Activated naive CD8-positive, alpha-beta T cell (primary cell): ENCODE results near the gene PLXNA2.

Source experiments
- H3K27ac Mint-ChIP-seq: one replicate; pipeline ENCODE4 v1.8.0; 2021; ENCODE audit warnings: mixed read lengths
- H3K27me3 Mint-ChIP-seq: one replicate; pipeline ENCODE4 v1.8.0; 2021; ENCODE audit warnings: mixed read lengths
- H3K36me3 Mint-ChIP-seq: one replicate; pipeline ENCODE4 v1.8.0; 2021; ENCODE audit warnings: mixed read lengths
- H3K4me1 Mint-ChIP-seq: one replicate; pipeline ENCODE4 v1.8.0; 2021; ENCODE audit warnings: low read depth, mixed read lengths
- H3K4me3 Mint-ChIP-seq: one replicate; pipeline ENCODE4 v1.8.0; 2021; ENCODE audit warnings: mild to moderate bottlenecking, mixed read lengths
- H3K9me3 Mint-ChIP-seq: one replicate; pipeline ENCODE4 v1.8.0; 2021; ENCODE audit warnings: low read depth, mixed read lengths

The PLXNA2 gene

DNA sequence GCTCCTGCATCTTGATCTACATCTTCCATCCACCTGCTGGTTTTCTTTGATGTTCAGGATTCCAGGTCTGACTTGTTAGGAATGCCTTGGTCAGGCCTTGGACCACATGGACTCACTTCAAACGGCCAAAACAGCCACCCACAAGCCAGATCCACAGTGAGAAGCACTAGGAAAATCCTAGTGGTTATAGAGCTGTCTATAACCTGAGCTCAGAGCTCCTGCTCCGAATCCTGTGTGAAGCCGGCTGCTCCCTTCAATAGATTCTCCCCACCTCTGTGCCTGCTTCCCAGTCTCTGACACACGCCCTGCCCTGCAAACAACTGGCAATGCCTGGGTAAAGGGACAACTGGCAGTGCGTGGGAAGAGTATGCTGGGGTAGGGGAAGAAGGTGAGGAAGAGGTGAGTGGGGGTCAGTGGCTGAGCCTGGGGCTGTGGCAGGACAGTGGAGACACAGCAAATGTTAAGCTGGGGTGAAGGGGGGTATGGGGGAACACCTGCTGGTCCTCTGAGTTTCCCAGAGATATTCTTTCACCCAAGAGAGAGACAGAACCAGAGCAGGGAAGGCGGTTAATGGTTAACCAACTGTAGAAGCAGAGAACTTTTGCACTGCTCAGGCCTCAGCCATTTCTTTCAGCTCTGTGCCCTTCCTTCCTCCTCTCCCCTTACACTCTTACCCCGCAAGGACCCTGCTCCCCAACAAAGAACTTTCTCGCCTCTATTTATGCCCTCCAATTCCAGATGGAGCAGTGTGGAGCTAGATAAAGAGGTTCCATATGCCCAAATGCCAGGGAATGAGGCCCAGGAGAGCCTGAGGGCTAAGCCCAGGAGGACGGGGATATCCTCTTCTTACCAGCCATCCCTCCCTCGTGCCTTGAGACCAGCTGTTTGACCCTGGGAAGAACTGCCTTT is 4.5 kb downstream of the PLXNA2 start:
- peaks cover 33% of the 10 kb centered on the region for H3K27me3 Mint-ChIP-seq
- H3K27ac Mint-ChIP-seq, result no peak overlapping the region
- H3K9me3 Mint-ChIP-seq, result no peaks in the 10 kb centered on the region
- H3K4me3 Mint-ChIP-seq, result no peak overlapping the region
- H3K36me3 Mint-ChIP-seq, result no peaks in the 10 kb centered on the region
- H3K4me1 Mint-ChIP-seq, result peaks cover 19% of the 10 kb centered on the region

DNA sequence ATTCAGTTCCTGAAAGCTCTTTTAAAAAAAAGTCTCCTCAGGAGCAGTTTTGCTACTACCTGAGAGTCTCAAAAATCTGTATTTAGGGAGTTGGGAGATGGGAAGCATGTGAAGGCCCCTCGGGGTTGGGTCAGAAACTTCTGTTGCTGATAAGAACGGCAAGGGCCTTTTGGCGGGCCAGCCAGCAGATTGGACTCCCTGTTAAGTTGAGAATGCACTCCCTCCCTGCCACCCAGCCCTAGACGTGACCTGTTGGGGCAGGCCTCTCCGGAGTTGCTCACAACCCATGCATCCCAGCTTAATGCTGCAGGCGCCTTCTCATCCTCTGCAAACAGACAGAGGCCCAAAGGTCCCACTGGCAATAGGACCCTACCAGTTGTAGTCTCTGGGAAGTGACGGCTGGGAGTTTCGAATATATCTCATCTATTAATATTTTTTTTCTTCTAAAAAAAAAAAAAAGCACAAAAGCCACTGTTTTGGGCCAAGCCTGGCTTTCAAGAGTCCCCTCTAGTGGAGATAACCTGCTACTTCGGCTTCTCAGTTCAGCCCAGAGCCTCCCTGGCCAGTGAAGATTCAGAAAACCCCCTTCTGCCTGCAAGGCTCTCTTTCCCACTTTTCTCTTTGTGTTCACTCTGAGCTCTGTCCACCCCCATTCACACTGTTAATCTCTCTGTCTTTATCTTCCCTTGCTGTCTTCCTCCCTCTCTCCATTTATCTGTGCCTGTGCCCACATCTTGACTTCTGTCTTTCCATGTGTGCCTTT is 5.3 kb downstream of the PLXNA2 start:
- no peak overlapping the region for H3K27ac Mint-ChIP-seq
- H3K9me3 Mint-ChIP-seq, result no peaks in the 10 kb centered on the region
- H3K4me1 Mint-ChIP-seq, result peaks cover 18% of the 10 kb centered on the region
- no peak overlapping the region for H3K4me3 Mint-ChIP-seq
- H3K36me3 Mint-ChIP-seq, result no peaks in the 10 kb centered on the region
- H3K27me3 Mint-ChIP-seq, result peaks cover 33% of the 10 kb centered on the region

DNA sequence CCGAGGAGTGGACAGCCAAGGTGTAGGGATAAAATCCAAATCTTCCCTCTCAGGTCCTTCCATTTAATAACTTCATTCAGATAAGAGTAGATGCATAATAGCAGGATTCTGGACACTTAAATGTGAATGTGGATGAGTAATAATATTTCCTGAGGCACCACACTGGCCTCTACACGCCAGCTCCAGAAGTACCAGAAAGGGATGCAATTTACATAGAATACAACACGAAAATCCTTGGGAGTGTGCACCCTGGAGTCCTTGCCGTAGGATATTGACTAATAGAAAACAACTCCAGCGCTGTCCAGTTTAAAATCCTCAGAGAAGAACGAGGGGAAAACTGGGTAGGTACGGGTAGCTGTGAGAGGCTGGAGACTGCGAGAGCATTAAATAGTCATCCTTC is 6.9 kb downstream of the PLXNA2 start:
- Mint-ChIP-seq H3K4me3 (no peak overlapping the region), H3K36me3 (no peaks in the 10 kb centered on the region), H3K27me3 (peaks cover 29% of the 10 kb centered on the region), H3K27ac (no peak overlapping the region), H3K4me1 (peaks cover 18% of the 10 kb centered on the region), H3K9me3 (no peaks in the 10 kb centered on the region)

DNA sequence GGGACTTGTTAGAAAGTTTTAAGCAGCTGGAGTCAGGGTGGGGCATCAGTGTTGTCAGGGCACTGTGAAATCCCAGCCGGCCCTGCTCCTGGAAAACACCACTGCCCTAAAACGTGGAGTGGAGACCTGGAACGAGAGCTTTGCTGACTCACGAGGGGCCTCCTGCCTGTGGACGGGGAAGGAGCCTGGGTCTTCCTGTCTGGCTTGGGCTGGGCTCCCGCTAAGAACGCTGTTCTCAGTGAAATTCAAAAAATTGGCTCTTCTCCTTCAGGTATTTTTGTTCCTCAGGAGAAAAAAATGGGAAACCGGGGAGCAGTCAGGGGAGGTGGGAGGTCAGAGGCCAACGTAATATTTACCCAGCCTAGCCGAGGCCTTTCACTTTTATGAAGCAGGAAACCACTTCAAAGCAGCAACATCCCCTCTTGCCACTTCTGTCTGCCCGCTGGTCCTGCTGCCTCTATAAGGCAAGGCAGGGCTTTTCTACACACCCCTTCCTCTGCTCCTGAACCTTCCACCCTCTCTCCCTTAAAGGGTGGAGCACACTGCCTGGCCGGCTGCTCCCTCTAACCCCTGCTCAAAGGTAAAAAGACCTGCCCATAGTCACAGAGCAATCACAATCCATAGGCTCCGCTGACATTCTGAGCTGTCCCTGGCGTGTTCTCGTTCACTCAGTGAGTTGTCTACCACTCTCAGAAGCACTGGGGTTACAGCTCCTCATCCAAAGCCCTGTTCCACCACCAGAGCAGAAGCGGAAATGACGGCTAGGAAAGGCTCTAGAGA is 8.0 kb downstream of the PLXNA2 start:
- peaks cover 21% of the 10 kb centered on the region for H3K27me3 Mint-ChIP-seq
- H3K27ac Mint-ChIP-seq, result peak overlapping the region; percentile 42
- peaks cover 18% of the 10 kb centered on the region for H3K4me1 Mint-ChIP-seq
- H3K4me3 Mint-ChIP-seq, result peak overlapping the region; percentile 57
- H3K9me3 Mint-ChIP-seq, result no peaks in the 10 kb centered on the region
- H3K36me3 Mint-ChIP-seq, result no peaks in the 10 kb centered on the region

DNA sequence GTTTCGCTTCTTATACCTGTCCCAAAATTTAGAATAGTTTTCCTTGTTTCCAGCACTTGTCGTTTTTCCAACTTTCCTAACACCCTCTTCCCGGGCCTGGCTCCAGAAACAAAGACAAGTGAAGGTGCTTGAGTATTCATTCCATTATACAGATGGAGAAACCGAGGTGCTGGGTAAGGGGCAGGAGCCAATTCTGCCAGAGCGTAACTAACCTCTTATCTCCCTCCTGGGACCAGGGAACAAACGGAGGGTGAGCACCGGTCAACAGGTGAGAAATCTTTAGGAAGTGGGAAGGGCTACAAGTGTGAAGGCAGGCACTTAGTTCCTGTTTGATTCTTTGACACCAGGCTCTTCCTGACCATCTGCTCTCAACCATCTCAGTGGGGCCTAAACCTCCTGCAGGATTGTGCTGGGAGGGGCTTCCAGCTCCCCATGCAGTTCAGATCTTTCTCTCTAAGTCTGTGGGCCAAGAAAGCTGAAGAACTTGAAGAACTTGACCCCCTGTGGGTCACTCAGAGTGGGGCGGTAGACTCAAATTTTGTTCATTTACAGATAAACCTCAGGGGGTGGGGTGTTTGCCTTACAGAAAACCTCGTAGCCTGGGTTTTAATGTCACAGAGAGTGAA is 8.7 kb downstream of the PLXNA2 start:
- Mint-ChIP-seq H3K36me3 (no peaks in the 10 kb centered on the region), H3K4me1 (peaks cover 18% of the 10 kb centered on the region), H3K27me3 (peaks cover 21% of the 10 kb centered on the region), H3K9me3 (no peaks in the 10 kb centered on the region), H3K4me3 (no peak overlapping the region), H3K27ac (no peak overlapping the region)

DNA sequence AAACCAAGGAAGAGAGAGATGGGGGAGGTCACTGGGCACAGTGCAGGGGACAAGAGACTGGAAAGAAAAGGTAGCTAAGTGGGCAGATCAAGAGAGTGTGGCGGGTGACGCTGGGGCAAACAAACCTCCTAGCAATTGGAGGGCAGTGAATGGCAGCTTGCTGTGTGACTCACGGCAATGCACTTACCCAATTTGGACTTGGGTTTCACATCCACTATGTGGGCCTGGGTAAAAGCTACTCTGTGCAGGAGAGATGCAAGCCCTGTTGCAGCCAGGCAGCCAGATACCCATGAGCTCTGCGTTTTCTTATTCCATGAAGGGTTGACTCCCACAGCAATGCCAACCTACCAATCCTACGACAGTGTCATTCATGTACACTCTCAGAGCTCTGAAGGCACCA is 9.5 kb downstream of the PLXNA2 start:
- Mint-ChIP-seq H3K36me3 (no peaks in the 10 kb centered on the region), H3K27ac (no peak overlapping the region), H3K4me3 (no peak overlapping the region), H3K27me3 (peaks cover 21% of the 10 kb centered on the region), H3K4me1 (peaks cover 18% of the 10 kb centered on the region), H3K9me3 (no peaks in the 10 kb centered on the region)

DNA sequence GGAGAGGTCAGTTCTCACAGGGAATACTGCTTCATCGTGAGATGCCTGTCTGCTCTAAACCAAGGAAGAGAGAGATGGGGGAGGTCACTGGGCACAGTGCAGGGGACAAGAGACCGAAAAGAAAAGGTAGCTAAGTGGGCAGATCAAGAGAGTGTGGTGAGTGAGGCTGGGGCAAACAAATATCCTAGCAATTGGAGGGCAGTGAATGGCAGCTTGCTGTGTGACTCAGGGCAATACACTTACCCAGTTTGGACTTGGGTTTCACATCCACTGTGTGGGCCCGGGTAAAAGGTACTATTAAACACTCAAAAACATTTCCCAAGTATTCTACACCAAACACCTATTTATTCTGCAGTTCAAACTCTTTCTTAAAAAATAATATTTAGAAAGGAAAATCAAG is 10.2 kb downstream of the PLXNA2 start:
- Mint-ChIP-seq H3K27me3 (peaks cover 21% of the 10 kb centered on the region), H3K4me3 (no peak overlapping the region), H3K36me3 (no peaks in the 10 kb centered on the region), H3K4me1 (peaks cover 18% of the 10 kb centered on the region), H3K9me3 (no peaks in the 10 kb centered on the region), H3K27ac (no peak overlapping the region)

DNA sequence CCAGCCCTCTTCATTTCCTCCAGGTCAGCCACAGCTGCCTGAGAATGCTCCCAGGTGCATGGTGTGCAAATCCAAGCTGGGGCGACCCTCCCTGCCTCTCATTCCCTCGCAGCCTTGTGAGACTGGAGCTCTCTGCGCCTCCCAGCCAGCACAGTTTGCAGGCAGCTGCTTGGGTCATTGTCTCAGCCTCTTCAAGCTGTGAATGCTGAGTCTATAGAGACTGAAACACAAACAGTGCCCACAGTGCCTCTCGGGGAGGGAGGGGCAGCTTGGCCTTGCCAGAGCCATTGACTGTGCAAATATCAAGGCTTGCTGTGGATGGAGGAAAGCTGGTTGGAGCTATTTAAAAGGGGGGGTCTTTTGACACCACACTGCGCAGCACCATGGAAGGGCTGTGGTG is 10.6 kb downstream of the PLXNA2 start:
- H3K36me3 Mint-ChIP-seq, result no peaks in the 10 kb centered on the region
- H3K4me1 Mint-ChIP-seq, result peaks cover 18% of the 10 kb centered on the region
- H3K4me3 Mint-ChIP-seq, result no peak overlapping the region
- peaks cover 21% of the 10 kb centered on the region for H3K27me3 Mint-ChIP-seq
- no peak overlapping the region for H3K27ac Mint-ChIP-seq
- H3K9me3 Mint-ChIP-seq, result no peaks in the 10 kb centered on the region

DNA sequence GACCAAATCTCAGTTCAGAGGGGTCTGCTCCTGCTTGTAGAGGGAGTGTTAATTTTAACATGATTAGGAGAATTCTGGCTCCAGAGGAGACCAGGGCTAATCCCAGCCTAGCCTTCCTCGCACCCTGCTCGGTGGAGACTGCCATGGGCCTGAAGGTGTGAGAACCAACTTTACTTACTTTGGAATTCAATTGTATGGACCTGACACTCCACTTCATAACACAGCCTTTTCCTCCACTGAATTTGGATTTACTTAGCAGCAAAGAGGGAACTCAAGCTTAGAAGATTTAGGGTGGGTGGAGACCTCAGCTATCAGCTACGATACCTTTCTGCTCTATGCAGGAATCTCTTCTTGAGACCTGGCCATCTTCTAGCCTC is 11.5 kb downstream of the PLXNA2 start:
- H3K4me1 Mint-ChIP-seq, result peaks cover 18% of the 10 kb centered on the region
- H3K27ac Mint-ChIP-seq, result no peak overlapping the region

DNA sequence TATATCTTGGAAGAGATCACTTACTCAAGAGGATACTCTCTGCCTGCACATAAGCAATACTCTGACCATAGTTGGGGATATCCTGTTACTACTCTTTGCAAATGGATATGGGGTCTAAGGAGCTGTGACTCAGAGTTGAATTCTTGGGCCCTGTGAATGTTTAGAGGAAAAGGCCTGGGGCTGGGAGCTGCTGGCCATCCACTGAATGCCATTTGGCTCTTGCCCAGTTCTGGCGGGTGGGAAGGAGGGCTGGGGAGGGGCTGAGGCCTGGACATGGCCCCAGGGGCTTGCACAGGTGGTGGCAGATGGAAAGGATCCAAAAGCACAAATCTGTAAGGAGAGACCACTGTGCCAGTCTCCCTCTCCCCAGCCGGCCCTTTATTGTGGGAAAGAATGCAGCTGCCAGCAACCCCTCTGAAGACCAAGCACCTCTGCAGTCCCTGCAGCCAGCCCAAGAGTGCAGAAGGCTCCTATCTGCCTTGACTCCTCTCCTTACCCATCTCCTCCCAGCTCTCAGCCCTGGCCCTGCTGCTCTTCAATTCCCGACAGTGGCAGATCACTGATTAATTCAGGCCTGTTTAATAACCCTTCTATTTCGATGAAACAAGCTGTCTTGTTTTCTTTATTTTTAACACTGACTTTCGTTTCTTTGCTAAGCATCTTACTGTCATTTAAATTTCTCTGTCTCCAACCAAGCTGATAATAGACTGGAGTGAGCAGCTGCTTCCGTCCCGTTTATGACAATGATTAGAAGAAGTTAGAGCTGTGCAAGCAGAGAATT is 12.1 kb downstream of the PLXNA2 start:
- H3K36me3 Mint-ChIP-seq, result no peaks in the 10 kb centered on the region
- peaks cover 13% of the 10 kb centered on the region for H3K27me3 Mint-ChIP-seq
- H3K4me3 Mint-ChIP-seq, result no peak overlapping the region
- no peaks in the 10 kb centered on the region for H3K9me3 Mint-ChIP-seq
- no peak overlapping the region for H3K27ac Mint-ChIP-seq
- peaks cover 17% of the 10 kb centered on the region for H3K4me1 Mint-ChIP-seq

More for the DNA sequence above, 11.5 kb downstream of the PLXNA2 start:
- Mint-ChIP-seq H3K9me3 (no peaks in the 10 kb centered on the region), H3K4me3 (no peak overlapping the region), H3K36me3 (no peaks in the 10 kb centered on the region), H3K27me3 (peaks cover 16% of the 10 kb centered on the region)

DNA sequence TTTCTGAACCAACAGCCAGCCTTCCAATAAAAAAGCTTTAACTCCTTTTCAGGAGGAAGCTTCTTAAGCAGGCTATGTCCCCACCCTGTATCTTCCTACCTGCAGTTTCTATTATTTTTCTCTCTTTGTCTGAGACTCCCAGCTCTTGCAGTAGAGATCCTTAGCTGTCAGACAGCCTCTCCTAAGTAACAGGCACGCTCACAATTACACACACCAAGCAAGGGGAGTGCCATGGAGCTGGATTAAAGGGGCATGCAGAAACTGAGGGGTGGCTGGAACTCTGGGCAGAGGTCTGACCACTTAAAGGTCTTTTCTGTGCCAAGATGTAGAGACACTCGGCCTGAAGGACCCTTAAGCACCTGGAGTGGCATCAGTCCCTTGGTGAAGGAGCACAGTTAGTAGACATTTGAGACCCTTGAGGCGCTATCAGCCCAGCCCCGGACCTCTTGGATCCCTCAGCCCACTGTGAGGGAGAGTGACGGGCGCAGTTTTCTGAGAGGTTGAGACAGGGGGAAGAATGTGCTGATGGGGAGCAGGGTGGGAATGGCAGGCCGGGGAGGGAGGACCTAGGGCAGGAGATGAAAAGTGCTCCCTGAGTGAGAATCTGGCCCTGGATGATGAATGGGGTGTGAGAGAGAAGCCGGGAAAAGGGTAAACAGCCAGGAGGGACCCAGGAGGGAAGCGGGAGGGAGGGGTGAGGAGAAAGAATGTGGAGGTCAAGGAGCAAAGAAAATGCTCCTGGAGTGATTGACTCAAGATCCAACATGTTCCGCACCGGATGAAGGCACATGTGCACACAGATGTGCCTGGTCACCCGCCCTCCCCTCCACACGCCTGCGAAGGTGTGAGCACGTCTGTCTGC is 13.3 kb downstream of the PLXNA2 start:
- Mint-ChIP-seq H3K9me3 (no peaks in the 10 kb centered on the region), H3K36me3 (no peaks in the 10 kb centered on the region), H3K27me3 (peaks cover 6% of the 10 kb centered on the region), H3K4me3 (no peak overlapping the region), H3K27ac (no peak overlapping the region), H3K4me1 (peaks cover 6% of the 10 kb centered on the region)

DNA sequence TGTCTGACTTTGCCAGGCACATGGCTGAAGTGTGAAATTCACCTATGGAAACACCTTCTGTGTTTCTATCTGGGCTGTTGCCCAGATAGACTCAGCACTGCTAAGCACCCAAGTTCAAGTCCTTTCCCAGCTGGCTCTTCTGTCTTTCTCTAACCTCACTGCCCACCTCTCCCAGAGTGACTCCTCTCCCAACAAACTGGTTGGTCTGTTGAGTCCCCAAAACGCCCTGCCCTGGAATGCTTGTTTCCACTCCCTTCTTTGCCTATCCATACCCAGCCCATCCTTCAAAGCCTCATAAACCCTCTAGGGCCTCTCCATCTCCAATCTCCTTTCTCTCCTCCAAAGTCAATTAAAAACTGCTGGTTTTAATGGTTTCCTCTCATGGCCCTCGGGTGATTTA is 15.6 kb downstream of the PLXNA2 start:
- no peak overlapping the region for H3K4me3 Mint-ChIP-seq
- peaks cover 3% of the 10 kb centered on the region for H3K27me3 Mint-ChIP-seq
- H3K36me3 Mint-ChIP-seq, result no peaks in the 10 kb centered on the region
- no peak overlapping the region for H3K27ac Mint-ChIP-seq
- H3K9me3 Mint-ChIP-seq, result no peaks in the 10 kb centered on the region
- H3K4me1 Mint-ChIP-seq, result no peaks in the 10 kb centered on the region

DNA sequence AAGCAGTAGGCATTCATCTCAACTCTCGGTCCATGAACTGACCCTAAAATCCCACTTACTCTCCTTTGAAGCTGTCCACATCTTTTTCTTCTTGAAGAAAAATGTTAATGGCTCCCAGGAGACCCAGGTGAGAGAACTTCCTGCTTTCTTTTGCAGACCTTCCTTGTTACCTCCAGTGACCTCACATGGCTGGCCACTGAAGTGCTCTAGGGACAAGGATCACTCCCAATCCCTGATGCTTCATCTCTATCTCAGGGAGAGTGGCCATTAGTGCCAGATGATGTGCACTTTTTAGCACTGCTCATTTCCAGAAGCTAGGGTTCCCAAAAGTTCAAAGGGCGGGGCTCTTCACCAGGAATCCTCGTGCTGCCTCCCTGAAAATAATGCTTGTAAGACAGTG is 16.2 kb downstream of the PLXNA2 start:
- Mint-ChIP-seq H3K9me3 (no peaks in the 10 kb centered on the region), H3K27ac (no peak overlapping the region), H3K4me3 (no peak overlapping the region), H3K27me3 (peaks cover 3% of the 10 kb centered on the region), H3K4me1 (no peaks in the 10 kb centered on the region), H3K36me3 (no peaks in the 10 kb centered on the region)
